ENCODE measurements around the gene DCP1A. TPM values are rescaled to one million over a fixed set of nuclear protein-coding genes. Genes with fewer than 3 reads are reported as not detected.

Gene DCP1A
- total and polyA plus RNA-seq, 9 of the 15 experiments (the other 6 are each of a cell fraction or from before 2014, with no cell fraction given), result 6.6 to 33.7 (median 13.3) TPM

GRCh38 chr3:53269888-53270880 lies 77.2 kb downstream of the DCP1A start (continued):
- TF ChIP-seq FOXJ2 (tag; IDR thresholded peaks at IDR 0.05), result peak; percentile 70; the same call in 1 of the 2 replicates
- TF ChIP-seq GABPA (tag; conservative IDR thresholded peaks at IDR 0.05; ENCODE audit: low read depth), result peak; percentile 46; the same call in 1 of the 2 replicates
- peak; percentile 63; the same call in 1 of the 2 replicates for TF ChIP-seq LEF1 (IDR thresholded peaks at IDR 0.05)
- no peak for TF ChIP-seq TBL1XR1 (IDR thresholded peaks at IDR 0.05; ENCODE audit: low read length in 2 of 2)
- TF ChIP-seq MAFK (IDR thresholded peaks at IDR 0.05; ENCODE audit: low read length), result peak; percentile 98
- peak; percentile 55; the same call in 1 of the 2 replicates for TF ChIP-seq CBFB (CRISPR knock-in tag; IDR thresholded peaks at IDR 0.05)
- TF ChIP-seq, protein P1, sequence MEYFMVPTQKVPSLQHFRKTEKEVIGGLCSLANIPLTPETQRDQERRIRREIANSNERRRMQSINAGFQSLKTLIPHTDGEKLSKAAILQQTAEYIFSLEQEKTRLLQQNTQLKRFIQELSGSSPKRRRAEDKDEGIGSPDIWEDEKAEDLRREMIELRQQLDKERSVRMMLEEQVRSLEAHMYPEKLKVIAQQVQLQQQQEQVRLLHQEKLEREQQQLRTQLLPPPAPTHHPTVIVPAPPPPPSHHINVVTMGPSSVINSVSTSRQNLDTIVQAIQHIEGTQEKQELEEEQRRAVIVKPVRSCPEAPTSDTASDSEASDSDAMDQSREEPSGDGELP (CRISPR knock-in tag; IDR thresholded peaks at IDR 0.05; ENCODE audit: borderline replicate concordance), result peak; percentile 42; the same call in 1 of the 2 replicates
- TF ChIP-seq SMAD3 (CRISPR knock-in tag; conservative IDR thresholded peaks at IDR 0.05), result peak; percentile 54; the same call in 1 of the 2 replicates
- TF ChIP-seq E2F3 (CRISPR knock-in tag; IDR thresholded peaks at IDR 0.05), result no peak
- peak; percentile 45; the same call in 1 of the 2 replicates for TF ChIP-seq NBN (IDR thresholded peaks at IDR 0.05; ENCODE audit: low read depth)
- peak in 1 of 2 experiments; percentile 31; a peak in 1 of 4 replicates for TF ChIP-seq SRF (CRISPR knock-in tag; IDR thresholded peaks at IDR 0.05)
- TF ChIP-seq ZNF133 (CRISPR knock-in tag; IDR thresholded peaks at IDR 0.05), result peak; percentile 28; the same call in 1 of the 2 replicates
- TF ChIP-seq EP300 (IDR thresholded peaks at IDR 0.05; ENCODE audit: low read length), result peak; percentile 42; the same call in 1 of the 2 replicates
- TF ChIP-seq ATF3 (IDR thresholded peaks at IDR 0.05), result peak; percentile 70
- no peak for TF ChIP-seq ATF3 (CRISPR knock-in tag; conservative IDR thresholded peaks at IDR 0.05)
- TF ChIP-seq, protein P2, sequence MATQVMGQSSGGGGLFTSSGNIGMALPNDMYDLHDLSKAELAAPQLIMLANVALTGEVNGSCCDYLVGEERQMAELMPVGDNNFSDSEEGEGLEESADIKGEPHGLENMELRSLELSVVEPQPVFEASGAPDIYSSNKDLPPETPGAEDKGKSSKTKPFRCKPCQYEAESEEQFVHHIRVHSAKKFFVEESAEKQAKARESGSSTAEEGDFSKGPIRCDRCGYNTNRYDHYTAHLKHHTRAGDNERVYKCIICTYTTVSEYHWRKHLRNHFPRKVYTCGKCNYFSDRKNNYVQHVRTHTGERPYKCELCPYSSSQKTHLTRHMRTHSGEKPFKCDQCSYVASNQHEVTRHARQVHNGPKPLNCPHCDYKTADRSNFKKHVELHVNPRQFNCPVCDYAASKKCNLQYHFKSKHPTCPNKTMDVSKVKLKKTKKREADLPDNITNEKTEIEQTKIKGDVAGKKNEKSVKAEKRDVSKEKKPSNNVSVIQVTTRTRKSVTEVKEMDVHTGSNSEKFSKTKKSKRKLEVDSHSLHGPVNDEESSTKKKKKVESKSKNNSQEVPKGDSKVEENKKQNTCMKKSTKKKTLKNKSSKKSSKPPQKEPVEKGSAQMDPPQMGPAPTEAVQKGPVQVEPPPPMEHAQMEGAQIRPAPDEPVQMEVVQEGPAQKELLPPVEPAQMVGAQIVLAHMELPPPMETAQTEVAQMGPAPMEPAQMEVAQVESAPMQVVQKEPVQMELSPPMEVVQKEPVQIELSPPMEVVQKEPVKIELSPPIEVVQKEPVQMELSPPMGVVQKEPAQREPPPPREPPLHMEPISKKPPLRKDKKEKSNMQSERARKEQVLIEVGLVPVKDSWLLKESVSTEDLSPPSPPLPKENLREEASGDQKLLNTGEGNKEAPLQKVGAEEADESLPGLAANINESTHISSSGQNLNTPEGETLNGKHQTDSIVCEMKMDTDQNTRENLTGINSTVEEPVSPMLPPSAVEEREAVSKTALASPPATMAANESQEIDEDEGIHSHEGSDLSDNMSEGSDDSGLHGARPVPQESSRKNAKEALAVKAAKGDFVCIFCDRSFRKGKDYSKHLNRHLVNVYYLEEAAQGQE (IDR thresholded peaks at IDR 0.05; ENCODE audit: borderline replicate concordance), result peak; percentile 28; the same call in 1 of the 2 replicates
- TF ChIP-seq, protein P2 (CRISPR knock-in tag; IDR thresholded peaks at IDR 0.05; ENCODE audit: low read depth), result peak; percentile 49; the same call in 1 of the 2 replicates
- 0 out of 2 replicates have a peak, but pooled peaks have one; percentile 13 for TF ChIP-seq CBFA2T3 (IDR thresholded peaks at IDR 0.05)

Data from K562 (cell line).